Peyer's patch (tissue), 4 donors: ENCODE data around the gene SEM1. TPM values are rescaled to one million over a fixed set of nuclear protein-coding genes. Genes with fewer than 3 reads are reported as not detected.
"Not testable (repeated sequence)": the region's sequence is repeated elsewhere in the genome, so short reads cannot be mapped to it uniquely, and the experiment has no call there.

ENCODE experiments used
- DNase-seq, 3 donors: peaks; one replicate each; pipeline ENCODE4 v3.0.0-alpha.2; 2017 to 2019
- H3K27ac ChIP-seq, 4 donors: fragments of 200-600 bp; sonication (generic); one replicate each; pipeline ENCODE4 v1.5.1; 2016 to 2019
- H3K27me3 ChIP-seq, 2 donors: fragments of 200-600 bp; sonication (generic); one replicate each; pipeline ENCODE4 v1.5.1; 2019
- H3K36me3 ChIP-seq, 3 donors: fragments of 200-600 bp; sonication (generic); one replicate each; pipeline ENCODE4 v1.5.1; 2016 to 2019
- H3K4me1 ChIP-seq, 4 donors: fragments of 200-600 bp; sonication (generic); one replicate each; pipeline ENCODE4 v1.5.1; 2016 to 2019
- H3K4me3 ChIP-seq, 4 donors: fragments of 200-600 bp; sonication (generic); 1 replicate in 3 of 4; 2 replicates in 1 of 4; pipeline ENCODE4 v1.5.1; 2016 to 2019; ENCODE audit warnings: mild to moderate bottlenecking in 1 of 4
- H3K9me3 ChIP-seq, 4 donors: fragments of 200-600 bp; sonication (generic); one replicate each; pipeline ENCODE4 v1.5.1; 2016 to 2019; ENCODE audit warnings: mild to moderate bottlenecking in 1 of 4
- POLR2A ChIP-seq, 2 donors: fragments of 450-650 bp; IDR thresholded peaks; one replicate each; pipeline ENCODE4 v1.5.1; 2017; ENCODE audit warnings: antibody characterized with exemption in 2 of 2, mild to moderate bottlenecking in 2 of 2, moderate library complexity in 2 of 2
- total RNA-seq, 4 donors: library from RNA; depleted of rRNA; stranded (reverse); fragments of >200 nt; gene quantifications; one replicate each; pipeline ENCODE4 v1.1.0, GENCODE V29; 2016
- TF ChIP-seq, protein P1 (sequence below), 6 experiments: fragments of 450-650 bp in 4 of 6; fragments of 200-600 bp in 2 of 6; sonication (generic) in 1 of 6; IDR thresholded peaks; one replicate each; pipeline ENCODE4 v1.5.1; 2017 to 2019; ENCODE audit warnings: antibody characterized with exemption in 6 of 6, mild to moderate bottlenecking in 3 of 6, moderate library complexity in 1 of 6

Gene SEM1
- total RNA-seq, 4 donors from 2014 or later = 9.2 to 20.0 (median 15.3) TPM

- no peak for DNase-seq
- H3K4me3 ChIP-seq = no peak overlapping the region
- no peaks in the 10 kb centered on the region for H3K36me3 ChIP-seq
- no peaks in the 10 kb centered on the region for H3K4me1 ChIP-seq
- H3K27me3 ChIP-seq = no peaks in the 10 kb centered on the region
- no peak overlapping the region for H3K27ac ChIP-seq
- H3K9me3 ChIP-seq = no peaks in the 10 kb centered on the region
- TF ChIP-seq, protein P1, sequence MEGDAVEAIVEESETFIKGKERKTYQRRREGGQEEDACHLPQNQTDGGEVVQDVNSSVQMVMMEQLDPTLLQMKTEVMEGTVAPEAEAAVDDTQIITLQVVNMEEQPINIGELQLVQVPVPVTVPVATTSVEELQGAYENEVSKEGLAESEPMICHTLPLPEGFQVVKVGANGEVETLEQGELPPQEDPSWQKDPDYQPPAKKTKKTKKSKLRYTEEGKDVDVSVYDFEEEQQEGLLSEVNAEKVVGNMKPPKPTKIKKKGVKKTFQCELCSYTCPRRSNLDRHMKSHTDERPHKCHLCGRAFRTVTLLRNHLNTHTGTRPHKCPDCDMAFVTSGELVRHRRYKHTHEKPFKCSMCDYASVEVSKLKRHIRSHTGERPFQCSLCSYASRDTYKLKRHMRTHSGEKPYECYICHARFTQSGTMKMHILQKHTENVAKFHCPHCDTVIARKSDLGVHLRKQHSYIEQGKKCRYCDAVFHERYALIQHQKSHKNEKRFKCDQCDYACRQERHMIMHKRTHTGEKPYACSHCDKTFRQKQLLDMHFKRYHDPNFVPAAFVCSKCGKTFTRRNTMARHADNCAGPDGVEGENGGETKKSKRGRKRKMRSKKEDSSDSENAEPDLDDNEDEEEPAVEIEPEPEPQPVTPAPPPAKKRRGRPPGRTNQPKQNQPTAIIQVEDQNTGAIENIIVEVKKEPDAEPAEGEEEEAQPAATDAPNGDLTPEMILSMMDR (IDR thresholded peaks at IDR 0.05) = no peak
Observed at GRCh38 chr7:96655956-96656355, 53.7 kb downstream of the SEM1 start.

DNA sequence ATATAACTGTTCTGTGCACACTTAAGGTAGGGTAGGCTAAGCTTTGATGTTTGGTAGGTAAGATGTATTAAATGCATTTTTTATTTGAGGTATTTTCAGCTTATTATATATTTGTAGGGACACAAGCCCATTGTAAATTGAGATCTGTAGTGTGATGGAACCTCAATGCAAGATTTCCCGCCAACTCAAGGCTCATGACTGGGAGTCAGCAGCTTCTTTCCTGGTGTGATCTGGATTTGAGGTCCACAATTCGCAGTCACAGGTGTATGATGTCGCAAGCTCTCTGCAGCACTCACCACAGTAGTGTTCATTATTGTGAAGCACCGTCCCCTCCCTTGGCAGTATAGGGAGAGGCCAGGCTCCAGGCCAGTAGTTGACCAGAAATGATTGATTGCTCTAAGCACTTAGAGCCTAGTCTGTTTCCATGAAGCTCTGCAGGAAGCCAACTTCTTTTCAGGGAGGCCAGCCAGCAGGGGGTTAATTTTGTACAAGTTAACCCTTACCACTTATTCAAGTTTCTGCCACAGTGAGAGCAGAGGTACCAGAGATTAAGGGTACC is 54.9 kb downstream of the SEM1 start:
- DNase-seq = no peak
- no peak overlapping the region for H3K27ac ChIP-seq
- no peaks in the 10 kb centered on the region for H3K36me3 ChIP-seq
- no peaks in the 10 kb centered on the region for H3K27me3 ChIP-seq
- no peak for TF ChIP-seq POLR2A (IDR thresholded peaks at IDR 0.05)
- TF ChIP-seq, protein P1 (IDR thresholded peaks at IDR 0.05) = no peak
- no peaks in the 10 kb centered on the region for H3K9me3 ChIP-seq
- H3K4me3 ChIP-seq = no peak overlapping the region
- no peaks in the 10 kb centered on the region for H3K4me1 ChIP-seq

DNA sequence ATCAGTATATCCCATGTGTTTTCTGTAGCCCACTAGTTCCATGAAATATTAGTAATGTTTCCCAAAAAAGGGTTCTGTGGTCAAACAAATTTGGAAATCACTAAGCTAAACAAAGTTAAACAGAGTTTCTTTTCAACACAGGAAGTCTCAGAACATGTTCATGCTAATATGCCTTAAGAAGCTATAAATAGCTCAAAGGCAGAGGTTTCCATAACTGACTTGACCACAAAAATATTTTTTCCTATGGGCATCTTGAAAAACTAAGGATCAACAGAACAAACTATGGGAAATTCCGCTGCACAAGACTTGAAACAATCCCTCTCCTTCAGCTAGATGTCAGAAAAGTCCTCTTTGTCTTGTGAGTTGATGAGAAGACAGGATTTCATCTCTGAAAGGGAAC is 59.7 kb downstream of the SEM1 start:
- no peaks in the 10 kb centered on the region for H3K4me1 ChIP-seq
- no peak for TF ChIP-seq POLR2A (IDR thresholded peaks at IDR 0.05)
- TF ChIP-seq, protein P1 (IDR thresholded peaks at IDR 0.05) = no peak
- no peaks in the 10 kb centered on the region for H3K27me3 ChIP-seq
- no peaks in the 10 kb centered on the region for H3K36me3 ChIP-seq
- DNase-seq = no peak
- H3K4me3 ChIP-seq = no peak overlapping the region
- H3K9me3 ChIP-seq = no peaks in the 10 kb centered on the region
- H3K27ac ChIP-seq = no peak overlapping the region

DNA sequence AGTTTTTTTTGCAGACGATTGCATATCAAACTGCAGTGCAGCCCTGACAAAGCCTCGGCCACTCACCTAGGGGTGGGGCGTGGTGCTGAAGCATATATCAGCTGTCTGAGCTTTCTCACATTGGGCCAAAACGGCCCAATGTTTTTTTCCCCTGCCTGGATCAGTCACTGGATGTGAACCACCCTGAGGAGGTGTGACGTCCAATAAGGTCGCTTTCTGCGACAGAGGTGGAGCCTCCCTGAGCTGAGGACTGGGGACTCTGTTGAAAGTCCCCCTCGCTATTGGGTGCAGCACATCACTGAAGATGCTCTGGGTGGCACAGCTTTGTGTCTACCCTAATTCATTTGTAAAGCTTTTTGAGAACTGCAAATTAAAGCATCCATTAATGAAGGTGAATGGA is 60.9 kb downstream of the SEM1 start:
- H3K27me3 ChIP-seq = no peaks in the 10 kb centered on the region
- no peaks in the 10 kb centered on the region for H3K36me3 ChIP-seq
- H3K4me3 ChIP-seq = no peak overlapping the region
- H3K4me1 ChIP-seq = no peaks in the 10 kb centered on the region
- DNase-seq = no peak
- H3K27ac ChIP-seq = no peak overlapping the region
- no peaks in the 10 kb centered on the region for H3K9me3 ChIP-seq
- TF ChIP-seq, protein P1 (IDR thresholded peaks at IDR 0.05) = no peak
- TF ChIP-seq POLR2A (IDR thresholded peaks at IDR 0.05) = no peak

DNA sequence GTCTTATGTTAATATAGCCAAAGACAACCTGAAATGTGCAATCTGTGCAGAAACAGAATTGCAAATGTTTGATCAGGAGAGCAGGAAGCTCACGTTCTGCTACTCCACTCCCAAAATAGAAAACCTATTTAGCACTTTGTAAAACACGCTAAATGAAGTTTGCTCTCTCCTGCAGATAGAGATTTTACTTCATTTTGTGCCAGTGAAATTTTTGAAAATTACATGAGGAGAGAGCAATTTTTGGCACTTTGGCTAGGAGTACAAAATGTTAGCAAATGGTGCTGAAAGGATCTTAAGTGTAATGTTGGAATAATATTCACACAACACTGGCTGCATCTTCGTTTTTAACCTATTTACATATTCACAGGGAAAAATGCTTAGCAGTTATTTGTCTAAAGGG is 61.9 kb downstream of the SEM1 start:
- TF ChIP-seq POLR2A (IDR thresholded peaks at IDR 0.05) = no peak
- TF ChIP-seq, protein P1 (IDR thresholded peaks at IDR 0.05) = no peak
- Histone ChIP-seq H3K27ac (no peak overlapping the region), H3K4me3 (no peak overlapping the region), H3K4me1 (no peaks in the 10 kb centered on the region), H3K36me3 (no peaks in the 10 kb centered on the region), H3K9me3 (no peaks in the 10 kb centered on the region), H3K27me3 (no peaks in the 10 kb centered on the region)
- DNase-seq = no peak

- no peak overlapping the region for H3K4me3 ChIP-seq
- DNase-seq = no peak
- no peaks in the 10 kb centered on the region for H3K36me3 ChIP-seq
- H3K27me3 ChIP-seq = no peaks in the 10 kb centered on the region
- TF ChIP-seq, protein P1 (IDR thresholded peaks at IDR 0.05) = no peak
- no peak for TF ChIP-seq POLR2A (IDR thresholded peaks at IDR 0.05)
- no peak overlapping the region for H3K27ac ChIP-seq
- no peaks in the 10 kb centered on the region for H3K4me1 ChIP-seq
- H3K9me3 ChIP-seq = no peaks in the 10 kb centered on the region
Observed at GRCh38 chr7:96645084-96645483, 64.6 kb downstream of the SEM1 start.

DNA sequence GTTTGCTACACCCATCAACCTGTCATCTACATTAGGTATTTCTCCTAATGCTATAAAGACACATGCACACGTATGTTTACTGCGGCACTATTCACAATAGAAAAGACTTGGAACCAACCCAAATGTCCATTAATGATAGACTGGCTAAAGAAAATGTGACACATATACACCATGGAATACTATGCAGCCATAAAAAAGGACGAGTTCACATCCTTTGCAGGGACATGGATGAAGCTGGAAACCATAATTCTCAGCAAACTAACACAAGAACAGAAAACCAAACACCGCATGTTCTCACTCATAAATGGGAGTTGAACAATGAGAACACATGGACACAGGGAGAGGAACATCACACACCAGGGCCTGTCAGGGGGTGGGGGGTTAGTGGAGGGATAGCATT is 66.2 kb downstream of the SEM1 start:
- H3K36me3 ChIP-seq, H3K27ac ChIP-seq, H3K4me1 ChIP-seq, H3K9me3 ChIP-seq, H3K4me3 ChIP-seq, DNase-seq, H3K27me3 ChIP-seq: not testable (repeated sequence)
